ENCODE data around the gene C5AR2. TPM values are rescaled to one million over a fixed set of nuclear protein-coding genes. Genes with fewer than 3 reads are reported as not detected.

Gene C5AR2
- total RNA-seq, 1 experiment from 2014 or later = not detected

DNA sequence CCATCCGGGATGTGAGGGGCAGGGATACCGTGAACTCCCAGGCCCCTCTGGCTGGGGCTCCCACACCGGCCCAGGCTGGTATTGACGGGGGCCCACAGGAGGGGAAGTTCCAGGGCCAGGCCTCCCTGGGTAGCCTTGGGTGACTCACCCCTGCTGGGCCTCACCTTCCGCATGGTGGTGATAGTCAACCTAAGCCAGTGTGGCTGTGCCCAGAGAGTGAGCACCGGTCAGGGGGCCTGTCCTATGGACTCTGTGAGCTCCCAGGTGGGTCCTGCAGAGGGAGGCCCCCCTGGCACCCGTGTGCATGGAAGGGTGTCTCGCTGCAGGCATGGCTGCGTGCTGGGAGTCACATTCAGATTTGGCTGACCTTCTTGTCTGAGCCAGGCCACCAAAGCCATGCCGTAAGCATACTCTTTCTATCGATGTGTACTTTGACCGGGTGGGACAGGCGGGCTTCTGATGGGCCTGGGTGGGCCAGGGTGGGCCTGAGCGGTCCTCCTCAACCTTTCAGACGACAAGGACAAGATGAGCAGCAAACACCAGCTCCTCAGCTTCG, 44.7 kb downstream of the C5AR2 start:
- Histone ChIP-seq H3K27me3 (ENCODE audit: insufficient read depth, low read length) (no peaks in the 10 kb centered on the region), H3K4me1 (ENCODE audit: insufficient read depth, low read length) (no peaks in the 10 kb centered on the region), H3K9me3 (ENCODE audit: control insufficient read depth, low read depth, low read length) (no peaks in the 10 kb centered on the region), H3K79me1 (ENCODE audit: insufficient read depth, low read depth, low read length, poor library complexity, severe bottlenecking) (no peaks in the 10 kb centered on the region), H3K9ac (ENCODE audit: extremely low read depth, insufficient read length, low read length) (no peak overlapping the region), H3K23ac (ENCODE audit: insufficient read length, low read depth, low read length) (no peak overlapping the region), H2BK15ac (ENCODE audit: low read depth, low read length) (no peak overlapping the region), H2BK20ac (ENCODE audit: low read depth, low read length, poor library complexity, severe bottlenecking) (no peak overlapping the region), H2BK5ac (ENCODE audit: insufficient read length, low read length) (no peak overlapping the region), H2AK5ac (ENCODE audit: insufficient read length, low read length) (no peak overlapping the region), H3K4ac (ENCODE audit: low read depth, low read length) (no peak overlapping the region), H3K56ac (ENCODE audit: insufficient read length, low read depth, low read length) (no peak overlapping the region), H3K27ac (ENCODE audit: insufficient read length, low read depth, low read length) (no peak overlapping the region), H3K18ac (ENCODE audit: insufficient read length, low read depth, low read length) (no peak overlapping the region), H2AFZ (ENCODE audit: low read length) (no peak overlapping the region), H3K23me2 (ENCODE audit: insufficient read length, low read depth, low read length, poor library complexity, severe bottlenecking) (no peaks in the 10 kb centered on the region), H4K8ac (replicated peaks; ENCODE audit: insufficient read length, low read depth, low read length) (no peak overlapping the region), H2BK120ac (ENCODE audit: low read depth, low read length, poor library complexity, severe bottlenecking) (no peak overlapping the region), H4K91ac (ENCODE audit: insufficient read length, low read depth, low read length) (no peak overlapping the region), H4K20me1 (ENCODE audit: control insufficient read depth, insufficient read depth, insufficient read length) (no peaks in the 10 kb centered on the region), H3K4me2 (ENCODE audit: insufficient read depth, insufficient read length, low read length) (no peak overlapping the region), H2BK12ac (ENCODE audit: insufficient read length, low read depth, low read length) (no peak overlapping the region), H3K79me2 (ENCODE audit: insufficient read depth, low read length) (no peaks in the 10 kb centered on the region), H3T11ph (ENCODE audit: low read length) (no peak overlapping the region), H3K14ac (ENCODE audit: insufficient read depth, low read length) (no peak overlapping the region), H4K5ac (ENCODE audit: insufficient read length, low read depth, low read length) (no peak overlapping the region)
- DNase-seq = no peak
- no peak overlapping the region for H3K4me3 Mint-ChIP-seq
- H3K27ac Mint-ChIP-seq = no peak overlapping the region
- TF ChIP-seq, protein P1, sequence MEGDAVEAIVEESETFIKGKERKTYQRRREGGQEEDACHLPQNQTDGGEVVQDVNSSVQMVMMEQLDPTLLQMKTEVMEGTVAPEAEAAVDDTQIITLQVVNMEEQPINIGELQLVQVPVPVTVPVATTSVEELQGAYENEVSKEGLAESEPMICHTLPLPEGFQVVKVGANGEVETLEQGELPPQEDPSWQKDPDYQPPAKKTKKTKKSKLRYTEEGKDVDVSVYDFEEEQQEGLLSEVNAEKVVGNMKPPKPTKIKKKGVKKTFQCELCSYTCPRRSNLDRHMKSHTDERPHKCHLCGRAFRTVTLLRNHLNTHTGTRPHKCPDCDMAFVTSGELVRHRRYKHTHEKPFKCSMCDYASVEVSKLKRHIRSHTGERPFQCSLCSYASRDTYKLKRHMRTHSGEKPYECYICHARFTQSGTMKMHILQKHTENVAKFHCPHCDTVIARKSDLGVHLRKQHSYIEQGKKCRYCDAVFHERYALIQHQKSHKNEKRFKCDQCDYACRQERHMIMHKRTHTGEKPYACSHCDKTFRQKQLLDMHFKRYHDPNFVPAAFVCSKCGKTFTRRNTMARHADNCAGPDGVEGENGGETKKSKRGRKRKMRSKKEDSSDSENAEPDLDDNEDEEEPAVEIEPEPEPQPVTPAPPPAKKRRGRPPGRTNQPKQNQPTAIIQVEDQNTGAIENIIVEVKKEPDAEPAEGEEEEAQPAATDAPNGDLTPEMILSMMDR (conservative IDR thresholded peaks at IDR 0.05) = no peak
- no CpG with 5 or more reads among the region's 16 CpGs for WGBS (ENCODE audit: extremely low coverage, insufficient read length, low lambda C conversion rate)
- H3K4me1 Mint-ChIP-seq = no peaks in the 10 kb centered on the region
- H3K27me3 Mint-ChIP-seq (ENCODE audit: low read depth) = no peaks in the 10 kb centered on the region
- H3K9me3 Mint-ChIP-seq = no peaks in the 10 kb centered on the region
- H3K36me3 Mint-ChIP-seq (ENCODE audit: insufficient read depth in 1 of 3, low read depth in 3 of 3) = peaks cover 32 to 82% (median 59%) of the 10 kb centered on the region in 3 experiments; a peak in 6 of 7 replicates

All from H9 (cell line).